Epithelial cell of proximal tubule (primary cell): ENCODE results near the gene RAB24. TPM values are rescaled to one million over a fixed set of nuclear protein-coding genes. Genes with fewer than 3 reads are reported as not detected.
A peak's percentile ranks its signal among the peaks of the same experiment; 100 is the strongest.

ENCODE experiments used
- DNase-seq: peaks from one replicate; pipeline ENCODE4 v3.0.0-alpha.2; 2011; ENCODE audit warnings: low read depth
- H3K4me3 ChIP-seq: 2 replicates; pipeline ENCODE4 v1.5.1; 2011; ENCODE audit warnings: low read depth, mild to moderate bottlenecking, low read length
- total RNA-seq: library from RNA; depleted of rRNA; stranded (reverse); fragments of >200 nt; gene quantifications from 2 replicates; pipeline ENCODE4 v1.2.3, GENCODE V29; 2015
- TF ChIP-seq, protein P1 (sequence below): conservative IDR thresholded peaks from 2 replicates; pipeline ENCODE4 v1.5.1; 2012; ENCODE audit warnings: low read depth, mild to moderate bottlenecking, low read length

RAB24 gene
- total RNA-seq, 1 donor from 2014 or later = 22.4 TPM

DNA sequence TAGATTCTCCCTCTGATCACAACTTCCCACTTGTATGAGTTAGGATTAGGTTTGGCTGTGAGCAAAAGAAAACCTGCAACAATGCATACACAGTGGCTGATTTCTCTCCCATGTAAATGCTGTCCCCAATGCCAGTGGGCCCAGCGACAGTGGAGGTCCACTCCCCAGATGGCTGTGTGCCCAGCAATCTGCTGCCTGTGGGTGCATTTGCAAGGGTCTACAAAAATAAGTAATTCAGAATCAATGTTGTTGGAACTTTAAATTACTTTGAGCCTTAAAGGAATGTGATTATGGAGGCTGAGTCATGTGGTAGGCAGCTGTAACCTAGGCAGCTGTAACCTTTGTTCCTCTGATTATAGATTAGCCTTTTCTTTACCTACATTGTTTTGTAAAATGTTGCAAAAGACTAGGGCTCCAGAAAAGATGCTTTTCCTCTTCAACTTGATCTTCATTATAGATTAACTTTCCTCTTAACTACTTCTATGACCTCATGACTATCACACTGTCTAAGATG, 22.4 kb upstream of the RAB24 start:
- no peak overlapping the region for H3K4me3 ChIP-seq
- peak; percentile 68 for DNase-seq
- TF ChIP-seq, protein P1, sequence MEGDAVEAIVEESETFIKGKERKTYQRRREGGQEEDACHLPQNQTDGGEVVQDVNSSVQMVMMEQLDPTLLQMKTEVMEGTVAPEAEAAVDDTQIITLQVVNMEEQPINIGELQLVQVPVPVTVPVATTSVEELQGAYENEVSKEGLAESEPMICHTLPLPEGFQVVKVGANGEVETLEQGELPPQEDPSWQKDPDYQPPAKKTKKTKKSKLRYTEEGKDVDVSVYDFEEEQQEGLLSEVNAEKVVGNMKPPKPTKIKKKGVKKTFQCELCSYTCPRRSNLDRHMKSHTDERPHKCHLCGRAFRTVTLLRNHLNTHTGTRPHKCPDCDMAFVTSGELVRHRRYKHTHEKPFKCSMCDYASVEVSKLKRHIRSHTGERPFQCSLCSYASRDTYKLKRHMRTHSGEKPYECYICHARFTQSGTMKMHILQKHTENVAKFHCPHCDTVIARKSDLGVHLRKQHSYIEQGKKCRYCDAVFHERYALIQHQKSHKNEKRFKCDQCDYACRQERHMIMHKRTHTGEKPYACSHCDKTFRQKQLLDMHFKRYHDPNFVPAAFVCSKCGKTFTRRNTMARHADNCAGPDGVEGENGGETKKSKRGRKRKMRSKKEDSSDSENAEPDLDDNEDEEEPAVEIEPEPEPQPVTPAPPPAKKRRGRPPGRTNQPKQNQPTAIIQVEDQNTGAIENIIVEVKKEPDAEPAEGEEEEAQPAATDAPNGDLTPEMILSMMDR = no peak

DNA sequence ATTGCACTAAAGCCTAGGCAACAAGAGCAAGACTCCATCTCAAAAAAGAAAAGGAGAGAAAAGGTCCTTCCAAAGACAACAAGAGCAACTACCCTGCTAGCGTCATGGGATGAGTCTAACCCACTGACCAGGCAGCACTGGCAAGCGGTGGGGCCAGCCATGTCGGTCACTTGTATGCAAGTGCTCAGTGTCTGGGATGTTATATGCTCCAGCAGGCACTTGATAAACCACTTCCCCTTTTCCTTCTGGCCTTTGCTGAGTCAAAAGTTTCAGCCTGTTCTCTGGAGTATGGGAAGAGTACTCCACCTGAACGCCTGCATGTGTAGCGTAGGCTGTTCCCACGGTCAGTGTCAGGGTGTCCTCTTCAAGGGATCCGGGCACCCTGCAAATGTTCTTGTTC, 17.4 kb upstream of the RAB24 start:
- TF ChIP-seq, protein P1 = no peak
- H3K4me3 ChIP-seq = no peak overlapping the region
- DNase-seq = no peak

DNA sequence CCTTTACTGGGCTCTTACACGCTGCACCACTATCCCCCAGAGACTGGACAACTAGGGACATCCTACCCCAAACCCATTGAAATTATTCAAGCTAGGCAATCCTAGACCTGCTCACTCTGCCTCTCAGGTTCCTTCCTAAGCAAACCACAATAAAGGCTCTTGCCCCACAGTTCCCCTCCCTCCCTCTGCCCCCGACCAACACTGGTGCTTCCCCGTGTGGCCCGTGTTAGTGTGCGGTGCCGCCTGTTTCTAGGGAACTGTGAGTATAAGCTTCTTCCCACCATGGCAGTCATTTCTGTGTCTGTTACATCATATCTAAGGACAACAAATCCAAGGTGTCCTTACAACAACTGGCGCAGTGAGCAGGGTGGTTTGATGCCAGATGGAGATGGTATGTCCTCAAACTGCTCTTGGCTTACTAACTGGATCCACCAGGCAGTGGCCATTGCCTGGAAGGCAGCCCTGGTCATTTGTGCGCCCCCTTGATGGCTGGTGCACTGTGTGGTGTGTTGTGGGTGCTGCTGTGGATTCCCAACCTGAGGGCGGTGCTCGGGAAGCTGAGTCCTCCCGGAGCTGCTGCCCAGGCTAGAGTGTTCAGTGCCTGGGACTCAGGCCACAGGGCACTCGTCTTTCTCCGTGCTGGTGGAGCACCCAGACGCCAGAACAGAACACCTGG, 16.5 kb upstream of the RAB24 start:
- no peak for DNase-seq
- TF ChIP-seq, protein P1 = no peak
- H3K4me3 ChIP-seq = no peak overlapping the region

DNA sequence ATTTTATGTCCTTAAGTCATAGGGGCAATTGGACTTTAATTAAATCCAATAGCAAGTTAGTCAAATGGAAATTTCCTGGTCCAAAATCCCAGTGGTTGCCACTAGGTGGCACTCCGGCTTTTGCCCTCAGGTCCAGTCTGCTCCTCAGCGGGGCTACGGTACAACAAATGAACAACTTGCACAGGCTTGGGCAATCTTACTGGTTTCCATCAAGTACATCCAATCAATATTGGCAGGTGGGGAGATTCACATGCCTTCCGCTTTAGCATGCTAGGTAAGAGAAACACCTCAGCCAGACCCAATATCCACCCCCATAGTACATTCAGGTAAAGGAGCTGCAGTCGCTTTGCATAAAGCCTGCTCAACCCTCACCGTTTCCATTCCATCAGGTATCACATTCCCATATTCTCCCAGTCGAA, 14.4 kb upstream of the RAB24 start:
- TF ChIP-seq, protein P1 = peak; percentile 95
- no peak for DNase-seq

DNA sequence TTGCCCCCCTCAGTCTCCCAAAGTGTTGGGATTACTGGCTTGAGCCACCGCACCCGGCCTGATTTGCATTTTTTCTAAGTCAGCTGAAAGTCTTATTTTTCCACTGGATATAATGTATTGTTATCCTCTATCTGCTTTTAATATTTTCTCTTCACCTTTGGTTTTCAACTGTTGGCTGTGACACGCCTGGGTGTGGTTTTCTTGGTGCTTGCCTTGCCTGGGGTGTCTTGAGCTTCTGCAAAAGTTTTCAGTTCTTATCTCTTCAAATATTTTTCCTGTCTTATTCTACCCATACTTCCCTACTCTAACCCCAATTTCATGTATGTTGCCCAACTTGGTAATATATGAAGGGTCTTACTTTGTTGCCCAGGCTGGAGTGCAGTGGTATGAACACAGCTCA, 12.5 kb upstream of the RAB24 start:
- DNase-seq = no peak
- no peak overlapping the region for H3K4me3 ChIP-seq
- TF ChIP-seq, protein P1 = no peak

More for the DNA sequence above, 14.4 kb upstream of the RAB24 start:
- no peak overlapping the region for H3K4me3 ChIP-seq

DNA sequence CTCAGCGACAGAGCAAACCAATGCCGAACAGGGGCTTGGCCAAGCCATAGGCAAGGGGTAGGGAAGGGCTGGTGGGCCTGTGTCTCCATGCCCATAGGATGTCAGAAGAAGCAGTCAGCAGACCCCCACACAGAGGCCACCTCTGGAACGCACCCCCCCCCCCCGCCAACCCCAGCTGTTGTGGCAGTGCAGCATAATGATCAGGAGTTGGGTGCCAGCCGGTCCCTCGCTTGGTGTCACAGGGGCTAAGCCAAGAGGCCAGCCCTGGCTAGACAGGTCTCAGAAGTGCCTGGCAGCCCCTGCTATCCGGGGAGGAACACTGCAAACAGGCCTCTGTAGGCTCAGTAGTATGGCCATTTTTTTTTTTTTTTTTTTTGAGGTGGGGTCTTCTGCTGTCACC, 11.9 kb upstream of the RAB24 start:
- no peak for DNase-seq
- H3K4me3 ChIP-seq = no peak overlapping the region
- TF ChIP-seq, protein P1 = no peak
